GM19467 (cell line): ENCODE results near the gene UCMA.
"Not testable (repeated sequence)": the region's sequence is repeated elsewhere in the genome, so short reads cannot be mapped to it uniquely, and the experiment has no call there.

Source experiments
- ATAC-seq: cut with Tn5 transposase; IDR thresholded peaks from one replicate; pipeline ENCODE4 v1.9.1; 2021; ENCODE audit warnings: mild to moderate bottlenecking, moderate library complexity; ENCODE audit not compliant: unreplicated experiment

The UCMA gene

DNA sequence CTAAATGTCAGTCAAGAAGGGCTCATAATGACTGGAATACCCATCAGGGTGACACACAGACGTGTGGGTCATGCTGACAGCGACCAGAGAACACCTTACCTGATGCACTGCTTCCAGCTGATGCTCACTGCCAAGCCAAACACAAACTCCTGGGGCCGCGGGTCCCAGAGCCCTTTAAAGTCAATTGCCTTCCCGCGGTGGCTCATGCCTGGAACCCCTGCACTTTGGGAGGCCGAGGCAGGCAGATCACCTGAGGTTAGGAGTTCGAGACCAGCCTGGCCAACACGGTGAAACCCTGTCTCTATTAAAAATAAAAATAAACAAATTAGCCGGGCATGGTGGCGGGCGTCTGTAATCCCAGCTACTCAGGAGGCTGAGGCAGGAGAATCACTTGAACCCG, 562 bp upstream of the UCMA start:
- ATAC-seq: not testable (repeated sequence)

- no peak for ATAC-seq
These were observed 816 bp downstream of the UCMA start for GRCh38 chr10:13233358-13233757.

DNA sequence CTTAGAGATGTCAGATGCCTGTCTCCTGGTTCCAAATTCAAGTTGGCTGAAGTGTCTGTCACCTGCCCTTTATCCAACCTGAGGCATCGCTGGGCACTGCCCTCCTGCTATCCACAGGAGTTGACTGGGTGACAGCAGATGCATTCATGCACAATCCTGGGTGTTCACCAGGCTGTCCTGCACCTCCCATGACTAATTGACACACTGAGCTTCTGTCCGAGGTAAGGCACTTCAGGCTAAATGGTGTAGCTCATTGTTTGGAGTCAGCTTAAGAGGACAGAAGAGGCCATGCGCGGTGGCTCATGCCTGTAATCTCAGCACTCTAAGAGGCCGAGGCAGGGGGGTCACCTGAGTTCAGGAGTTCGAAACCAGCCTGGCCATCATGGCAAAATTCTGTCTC, 2.4 kb downstream of the UCMA start:
- no peak for ATAC-seq

DNA sequence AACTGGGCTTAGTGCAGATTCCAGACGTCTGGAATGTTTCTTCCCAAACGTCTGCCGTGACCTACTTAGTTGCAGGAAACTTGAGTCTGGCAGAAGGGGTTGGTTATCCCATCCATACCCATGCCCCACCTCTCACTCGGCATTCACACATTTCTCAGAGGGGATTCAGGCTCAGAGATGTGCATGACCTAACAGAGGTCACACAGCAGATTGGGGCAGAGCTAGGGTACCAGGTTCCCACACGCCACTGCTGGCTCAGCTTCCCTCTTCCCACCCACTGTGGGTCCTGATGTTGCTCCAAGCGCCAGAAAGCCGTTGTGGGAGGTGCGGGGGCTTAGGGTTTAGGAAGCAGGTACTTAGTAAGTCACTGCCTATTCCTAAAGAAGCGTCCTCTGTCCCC, 3.0 kb downstream of the UCMA start:
- no peak for ATAC-seq

DNA sequence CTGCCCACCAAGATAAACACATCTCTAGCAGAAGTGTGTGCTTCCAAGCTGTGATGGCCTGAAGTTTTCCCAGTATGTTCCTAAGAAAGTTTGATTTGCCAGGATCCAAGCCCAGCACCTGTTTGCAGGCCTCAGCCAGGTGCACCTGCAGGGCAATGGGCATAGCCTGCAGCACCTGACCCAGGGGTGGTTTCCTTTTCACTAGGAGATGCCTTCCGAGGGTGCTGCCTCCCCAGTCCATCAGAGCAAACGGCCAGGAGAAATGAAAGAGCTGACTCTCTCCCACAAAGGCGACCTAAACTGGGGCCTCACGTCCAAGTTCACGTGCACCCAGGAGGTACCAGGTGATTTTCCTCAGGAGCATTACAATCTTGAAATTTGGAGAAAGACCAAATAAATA, 7.1 kb downstream of the UCMA start:
- ATAC-seq: no peak

DNA sequence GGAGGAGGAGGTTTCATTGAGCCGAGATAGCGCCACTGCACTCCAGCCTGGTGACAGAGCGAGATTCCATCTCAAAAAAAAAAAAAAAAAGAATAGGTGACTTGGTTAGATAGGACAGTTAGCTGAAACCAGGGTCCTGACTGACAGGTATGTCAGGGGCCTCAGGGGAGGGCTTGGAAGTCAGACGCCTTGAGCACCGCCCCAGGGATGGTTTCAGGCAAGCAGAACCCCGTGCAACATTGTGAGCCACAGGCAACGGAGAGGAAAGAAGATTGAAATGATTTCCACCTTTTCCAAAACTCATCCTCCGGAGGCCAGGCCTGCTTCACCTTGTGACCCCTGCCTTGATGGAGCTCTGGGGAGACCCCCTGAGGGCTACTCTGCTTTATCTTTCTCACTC, 8.6 kb downstream of the UCMA start:
- ATAC-seq: no peak

GRCh38 chr10:13224210-13224995, 9.8 kb downstream of the UCMA start:
- ATAC-seq: no peak

DNA sequence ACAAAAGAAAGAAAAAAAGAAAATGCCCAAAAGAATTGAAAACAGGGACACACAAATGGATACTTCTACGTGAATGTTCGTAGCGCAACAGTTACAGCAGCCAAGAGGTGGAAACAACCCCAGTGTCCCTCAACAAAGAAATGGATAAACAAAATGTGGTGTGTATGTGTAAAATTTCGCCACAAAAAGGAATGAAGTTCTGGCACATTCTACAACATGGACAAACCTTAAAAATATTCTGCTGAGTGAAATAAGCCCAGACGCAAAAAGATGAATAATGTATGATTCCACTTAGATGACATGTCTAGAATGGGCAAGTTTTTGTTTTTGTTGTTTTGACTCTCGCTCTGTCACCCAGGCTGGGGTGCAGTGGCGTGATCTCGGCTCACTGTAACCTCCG, 10.9 kb downstream of the UCMA start:
- no peak for ATAC-seq

DNA sequence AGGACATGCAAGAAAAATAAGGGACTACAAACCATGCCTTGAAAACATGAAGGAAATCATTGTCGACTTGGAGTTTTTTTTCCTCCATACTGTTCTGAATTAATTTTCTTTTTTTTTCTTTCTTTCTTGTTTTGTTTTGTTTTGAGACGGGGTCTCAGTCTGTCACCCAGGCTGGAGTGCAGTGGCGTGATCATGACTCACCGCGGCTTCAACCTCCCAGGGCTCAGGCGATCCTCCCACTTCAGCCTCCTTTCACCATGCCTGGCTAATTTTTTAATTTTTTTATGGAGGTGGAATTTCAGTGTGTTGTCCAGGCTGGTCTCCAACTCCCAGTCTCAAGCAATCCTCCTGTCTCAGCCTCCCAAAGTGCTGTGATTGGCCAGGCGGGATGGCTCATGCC, 11.6 kb downstream of the UCMA start:
- ATAC-seq: no peak

DNA sequence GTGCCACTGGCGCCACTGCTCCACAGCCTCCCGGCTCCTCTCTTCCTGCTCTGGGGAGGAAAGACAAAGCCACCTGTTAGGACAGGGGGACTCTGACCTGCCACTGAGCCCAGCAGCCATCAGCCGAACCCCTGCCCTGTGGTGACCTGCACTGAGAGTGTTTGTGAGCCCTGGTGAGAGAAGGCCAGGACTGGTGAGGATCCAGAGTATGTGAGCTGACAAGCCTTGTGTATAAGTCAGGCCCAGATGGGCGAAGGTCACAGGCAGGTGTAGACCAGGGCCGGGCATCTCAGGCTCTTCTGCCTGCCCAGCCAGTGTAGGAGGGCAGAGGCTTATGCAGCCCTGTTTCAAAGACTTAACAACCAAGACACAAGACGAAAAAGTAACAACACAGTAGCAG, 12.0 kb downstream of the UCMA start:
- ATAC-seq: no peak

DNA sequence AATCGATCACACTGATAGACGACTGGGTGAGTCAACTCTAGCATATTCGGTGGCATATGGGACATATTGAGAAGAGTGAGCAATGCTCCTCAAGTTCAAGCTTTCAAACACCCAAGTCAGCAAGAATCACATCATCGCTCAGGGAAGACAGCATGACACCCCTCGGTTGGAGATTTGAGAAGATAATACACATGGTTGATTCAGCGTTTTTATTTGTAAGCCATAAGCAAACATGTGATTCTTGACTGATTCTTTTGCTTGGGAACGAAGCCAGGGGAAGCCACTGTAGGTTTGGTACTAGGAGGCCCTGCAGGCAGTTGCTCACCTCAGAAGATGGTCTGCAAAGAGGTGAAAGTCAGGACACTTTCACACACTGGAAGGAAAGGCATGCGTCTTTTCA, 12.6 kb downstream of the UCMA start:
- ATAC-seq: no peak

- ATAC-seq: no peak
These were observed 14.2 kb downstream of the UCMA start for GRCh38 chr10:13219685-13220670.

GRCh38 chr10:13218878-13219277, 15.3 kb downstream of the UCMA start:
- no peak for ATAC-seq

- ATAC-seq: no peak
These were observed 21.0 kb downstream of the UCMA start for GRCh38 chr10:13213163-13213562.

- no peak for ATAC-seq
These were observed 27.4 kb downstream of the UCMA start for GRCh38 chr10:13206546-13207443.

GRCh38 chr10:13206091-13206490, 28.1 kb downstream of the UCMA start:
- no peak for ATAC-seq

DNA sequence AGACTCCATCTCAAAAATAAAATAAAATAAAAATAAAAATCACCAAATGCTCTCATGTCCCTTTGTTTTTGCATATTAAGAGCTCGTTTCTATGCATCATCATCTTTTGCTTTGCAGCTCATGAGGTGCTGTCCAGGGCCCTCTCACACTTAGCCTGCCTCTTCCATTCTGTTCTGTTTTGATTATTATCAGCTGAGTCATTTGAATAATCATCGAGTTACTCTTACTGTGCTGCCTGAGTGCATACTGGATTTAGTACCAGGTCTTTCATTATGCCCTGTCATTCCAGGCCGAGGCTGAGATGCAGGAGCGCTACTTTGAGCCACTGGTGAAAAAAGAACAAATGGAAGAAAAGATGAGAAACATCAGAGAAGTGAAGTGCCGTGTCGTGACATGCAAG, 33.0 kb downstream of the UCMA start:
- no peak for ATAC-seq

- ATAC-seq: no peak
These were observed 39.2 kb downstream of the UCMA start for GRCh38 chr10:13195016-13195415.

GRCh38 chr10:13193637-13194036, 40.5 kb downstream of the UCMA start:
- no peak for ATAC-seq

- no peak for ATAC-seq
These were observed 42.8 kb downstream of the UCMA start for GRCh38 chr10:13191362-13191761.

GRCh38 chr10:13190816-13191215, 43.4 kb downstream of the UCMA start:
- no peak for ATAC-seq
